ENCODE data around the gene ERCC1.

ERCC1 gene

GRCh38 chr19:45471111-45471930 lies 47.6 kb upstream of the ERCC1 start:
- ATAC-seq (ENCODE audit: low read depth) (no peak), DNase-seq (ENCODE audit: low spot score) (no peak)
- H3K4me1 ChIP-seq (ENCODE audit: insufficient read depth, poor library complexity, severe bottlenecking), result peaks cover 4% of the 10 kb centered on the region
- H3K36me3 ChIP-seq (ENCODE audit: low read depth), result no peaks in the 10 kb centered on the region
- H3K27me3 ChIP-seq (ENCODE audit: insufficient read depth, poor library complexity, severe bottlenecking), result no peaks in the 10 kb centered on the region
- no peak for TF ChIP-seq CTCF (IDR thresholded peaks at IDR 0.05; ENCODE audit: poor library complexity, severe bottlenecking)
- no peaks in the 10 kb centered on the region for H3K9me3 ChIP-seq (ENCODE audit: severe bottlenecking)
- H3K27ac ChIP-seq (ENCODE audit: poor library complexity, severe bottlenecking), result no peak overlapping the region
- H3K4me3 ChIP-seq (ENCODE audit: severe bottlenecking), result no peak overlapping the region

GRCh38 chr19:45470762-45471081 lies 47.0 kb upstream of the ERCC1 start:
- H3K4me3 ChIP-seq (ENCODE audit: severe bottlenecking), result no peak overlapping the region
- no peaks in the 10 kb centered on the region for H3K27me3 ChIP-seq (ENCODE audit: insufficient read depth, poor library complexity, severe bottlenecking)
- no peaks in the 10 kb centered on the region for H3K36me3 ChIP-seq (ENCODE audit: low read depth)
- H3K27ac ChIP-seq (ENCODE audit: poor library complexity, severe bottlenecking), result peak overlapping the region; percentile 55
- H3K4me1 ChIP-seq (ENCODE audit: insufficient read depth, poor library complexity, severe bottlenecking), result peaks cover 4% of the 10 kb centered on the region
- no peaks in the 10 kb centered on the region for H3K9me3 ChIP-seq (ENCODE audit: severe bottlenecking)
- DNase-seq (ENCODE audit: low spot score) (no peak), ATAC-seq (ENCODE audit: low read depth) (no peak)
- no peak for TF ChIP-seq CTCF (IDR thresholded peaks at IDR 0.05; ENCODE audit: poor library complexity, severe bottlenecking)

- Histone ChIP-seq H3K4me1 (ENCODE audit: insufficient read depth, poor library complexity, severe bottlenecking) (peaks cover 4% of the 10 kb centered on the region), H3K36me3 (ENCODE audit: low read depth) (no peaks in the 10 kb centered on the region), H3K4me3 (ENCODE audit: severe bottlenecking) (peak overlapping the region; percentile 57), H3K9me3 (ENCODE audit: severe bottlenecking) (no peaks in the 10 kb centered on the region), H3K27ac (ENCODE audit: poor library complexity, severe bottlenecking) (peak overlapping the region; percentile 55), H3K27me3 (ENCODE audit: insufficient read depth, poor library complexity, severe bottlenecking) (no peaks in the 10 kb centered on the region)
- ATAC-seq (ENCODE audit: low read depth), result peak; percentile 24
- TF ChIP-seq CTCF (IDR thresholded peaks at IDR 0.05; ENCODE audit: poor library complexity, severe bottlenecking), result no peak
- DNase-seq (ENCODE audit: low spot score), result no peak
Measured at GRCh38 chr19:45469945-45470761, 46.4 kb upstream of the ERCC1 start.

GRCh38 chr19:45469132-45469944 lies 45.6 kb upstream of the ERCC1 start:
- peak; percentile 91 for DNase-seq (ENCODE audit: low spot score)
- H3K4me1 ChIP-seq (ENCODE audit: insufficient read depth, poor library complexity, severe bottlenecking), result peaks cover 4% of the 10 kb centered on the region
- no peak for TF ChIP-seq CTCF (IDR thresholded peaks at IDR 0.05; ENCODE audit: poor library complexity, severe bottlenecking)
- no peaks in the 10 kb centered on the region for H3K36me3 ChIP-seq (ENCODE audit: low read depth)
- H3K27ac ChIP-seq (ENCODE audit: poor library complexity, severe bottlenecking), result peak overlapping the region; percentile 55
- H3K27me3 ChIP-seq (ENCODE audit: insufficient read depth, poor library complexity, severe bottlenecking), result no peaks in the 10 kb centered on the region
- H3K9me3 ChIP-seq (ENCODE audit: severe bottlenecking), result no peaks in the 10 kb centered on the region
- H3K4me3 ChIP-seq (ENCODE audit: severe bottlenecking), result peak overlapping the region; percentile 57
- peak; percentile 75 for ATAC-seq (ENCODE audit: low read depth)

All from RWPE2 (cell line).